Measurements from ENCODE around the gene PDX1. TPM values are rescaled to one million over a fixed set of nuclear protein-coding genes. Genes with fewer than 3 reads are reported as not detected.
A peak's percentile ranks its signal among the peaks of the same experiment; 100 is the strongest.

PDX1 gene
- total RNA-seq (2021; ENCODE audit: unreplicated experiment) (3.4 TPM), Bru-seq, nascent RNA (percentile 49 among the genes with signal in this experiment), BruChase-seq, experiment 1, labeled RNA remaining after a 2-hour chase (percentile 58 among the genes with signal in this experiment), BruChase-seq, experiment 2, labeled RNA remaining after a 6-hour chase (percentile 48 among the genes with signal in this experiment)
- polyA plus RNA-seq (2012; ENCODE audit: insufficient read length) = 2.9 TPM
- long read RNA-seq, partial matches to known transcripts = 3 of 6 reads
- long read RNA-seq, other reads (novel, unspliced or antisense) = 0 of 6 reads

GRCh38 chr13:27919934-27920676 lies at the start of gene PDX1:
TSS of gene PDX1 (plus strand) at chr13:27920000. CDS start at chr13:27920139, 139 bp downstream.
- Histone ChIP-seq H3K4me3 (ENCODE audit: low read depth in 2 of 2, low read length in 2 of 2) (peak within 1 kb of the TSS; percentile 55 to 68), H3K4me1 (ENCODE audit: control insufficient read depth, insufficient read depth, low read length) (peaks cover 3% of the 10 kb centered on the region; the same call in 1 of the 2 replicates), H3K36me3 (ENCODE audit: control insufficient read depth, insufficient read depth, low read length) (no peaks in the 10 kb centered on the region), H3K9me3 (ENCODE audit: control insufficient read depth, insufficient read depth, low read depth, low read length) (no peaks in the 10 kb centered on the region), H3K27ac (ENCODE audit: low read length) (peak within 1 kb of the TSS; percentile 86), H3K27me3 (ENCODE audit: control insufficient read depth, insufficient read depth, low read length) (no peaks in the 10 kb centered on the region)
- DNase-seq (ENCODE audit: low read depth, low spot score) = no peak
- no TSS peak for BruUV-seq (replicated peaks)
- intact Hi-C loops (cut with micrococcal nuclease; ENCODE audit: unreplicated experiment) = no loop called here
- peak; percentile 91 for ATAC-seq
- TF ChIP-seq TCF7L2 (IDR thresholded peaks at IDR 0.05; ENCODE audit: low read depth, low read length) (no peak), SIN3A (IDR thresholded peaks at IDR 0.05; ENCODE audit: borderline replicate concordance, insufficient read depth, low read depth, low read length) (0 out of 2 replicates have a peak, but pooled peaks have one; percentile 34)
- in situ Hi-C loops (cut with HindIII; ENCODE audit: low pct_unique_long_range_greater_than_20kb, low sequenced_read_pairs) = no loop called here
- ChIA-PET POLR2A (no interaction called here), CTCF (interaction anchor here (0.9 kb wide), 1 partner anchor 33 kb away, joined by 6 read pairs; no protein-coding TSS in a partner anchor)

GRCh38 chr13:27878274-27878673 lies 41.5 kb upstream of the PDX1 start:
- no peak overlapping the region for H3K27ac ChIP-seq (ENCODE audit: low read length)
- H3K36me3 ChIP-seq (ENCODE audit: control insufficient read depth, insufficient read depth, low read length) = no peaks in the 10 kb centered on the region
- CTCF ChIA-PET = no interaction called here
- no peak for TF ChIP-seq TCF7L2 (IDR thresholded peaks at IDR 0.05; ENCODE audit: low read depth, low read length)
- no peak for TF ChIP-seq REST (IDR thresholded peaks at IDR 0.05; ENCODE audit: insufficient read depth in 1 of 2, low read depth in 2 of 2, low read length in 1 of 2)
- no peak for TF ChIP-seq SIN3A (IDR thresholded peaks at IDR 0.05; ENCODE audit: borderline replicate concordance, insufficient read depth, low read depth, low read length)
- TF ChIP-seq POLR2AphosphoS5 (IDR thresholded peaks at IDR 0.05; ENCODE audit: low read depth, low read length) = no peak
- TF ChIP-seq CTCF (IDR thresholded peaks at IDR 0.05) = no peak
- H3K27me3 ChIP-seq (ENCODE audit: control insufficient read depth, insufficient read depth, low read length) = no peaks in the 10 kb centered on the region; the same call in 1 of the 2 replicates
- POLR2A ChIA-PET = no interaction called here
- ATAC-seq (no peak), DNase-seq (ENCODE audit: low read depth, low spot score) (no peak)
- no peak overlapping the region for H3K4me3 ChIP-seq (ENCODE audit: low read depth in 2 of 2, low read length in 2 of 2)
- BruUV-seq (replicated peaks) = no TSS peak
- intact Hi-C loops (cut with micrococcal nuclease; ENCODE audit: unreplicated experiment) (no loop called here), in situ Hi-C loops (cut with HindIII; ENCODE audit: low pct_unique_long_range_greater_than_20kb, low sequenced_read_pairs) (no loop called here)
- no peaks in the 10 kb centered on the region for H3K9me3 ChIP-seq (ENCODE audit: control insufficient read depth, insufficient read depth, low read depth, low read length)
- H3K4me1 ChIP-seq (ENCODE audit: control insufficient read depth, insufficient read depth, low read length) = no peaks in the 10 kb centered on the region
